OCI-LY1 (cell line): ENCODE data around the gene SLC2A11.

Experiments
- CTCF ChIP-seq: fragments of 200-600 bp; sonication (generic), shearing (Covaris generic); IDR thresholded peaks from 2 replicates; pipeline ENCODE4 v1.5.1; 2017; ENCODE audit warnings: mild to moderate bottlenecking, antibody characterized with exemption, low read length, moderate library complexity, mixed read lengths
- EZH2 ChIP-seq: fragments of 200-600 bp; sonication (generic), shearing (Covaris generic); IDR thresholded peaks from 2 replicates; pipeline ENCODE4 v1.8.0; 2017; ENCODE audit warnings: borderline replicate concordance, mixed run types, mild to moderate bottlenecking, antibody characterized with exemption, low read length, moderate library complexity, mixed read lengths

GRCh38 chr22:23835484-23836144 lies 22.1 kb upstream of the SLC2A11 start:
- TF ChIP-seq CTCF: no peak
- TF ChIP-seq EZH2: no peak
